ENCODE measurements around the gene DOCK9. TPM values are rescaled to one million over a fixed set of nuclear protein-coding genes. Genes with fewer than 3 reads are reported as not detected.

Gene DOCK9
- polyA plus RNA-seq, 1 of the 3 experiments (the other 2 are of a cell fraction) = 16.6 TPM

GRCh38 chr13:98987275-98987674, 9.4 kb upstream of the DOCK9 start:
- Histone ChIP-seq H3K36me3 (replicated peaks in 1 of 2; ENCODE audit: control insufficient read depth in 1 of 2, insufficient read depth in 2 of 2, low read length in 1 of 2) (no peaks in the 10 kb centered on the region), H3K4me2 (no peak overlapping the region), H3F3A (replicated peaks; ENCODE audit: insufficient read depth) (no peaks in the 10 kb centered on the region), H3K79me2 (ENCODE audit: insufficient read depth) (no peaks in the 10 kb centered on the region), H3K4me3 (ENCODE audit: low read depth in 2 of 2, low read length in 1 of 2) (no peak overlapping the region), H3K9me2 (no peaks in the 10 kb centered on the region), H3K9me3 (no peaks in the 10 kb centered on the region), H4K20me1 (ENCODE audit: insufficient read depth) (no peaks in the 10 kb centered on the region), H2AFZ (ENCODE audit: low read depth) (no peak overlapping the region), H3K27me3 (ENCODE audit: insufficient read depth) (no peaks in the 10 kb centered on the region), H3K27ac (ENCODE audit: low read depth in 2 of 2, low read length in 1 of 2) (no peak overlapping the region), H3K4me1 (ENCODE audit: control insufficient read depth in 1 of 2, insufficient read depth in 2 of 2, low read depth in 1 of 2, low read length in 1 of 2) (peaks cover 0 to 5% of the 10 kb centered on the region in 2 experiments; a peak in 2 of 4 replicates), H3K9ac (no peak overlapping the region)
- TF ChIP-seq NFIC (IDR thresholded peaks at IDR 0.05; ENCODE audit: borderline replicate concordance) = no peak
- TF ChIP-seq RCOR1 (IDR thresholded peaks at IDR 0.05; ENCODE audit: low read length) = no peak
- no peak for TF ChIP-seq IRF3 (IDR thresholded peaks at IDR 0.05; ENCODE audit: low read depth, low read length)
- no peak for TF ChIP-seq NRF1 (IDR thresholded peaks at IDR 0.05; ENCODE audit: low read depth, low read length)
- no peak for TF ChIP-seq CTCF (IDR thresholded peaks at IDR 0.05)
- TF ChIP-seq ELF1 (IDR thresholded peaks at IDR 0.05) = no peak
- no peak for TF ChIP-seq FOSL2 (IDR thresholded peaks at IDR 0.05; ENCODE audit: borderline replicate concordance, low read depth)
- TF ChIP-seq GATA2 (CRISPR knock-in tag; IDR thresholded peaks at IDR 0.05) = no peak
- TF ChIP-seq EZH2phosphoT487 (IDR thresholded peaks at IDR 0.05; ENCODE audit: borderline replicate concordance, low read depth) = no peak
- no peak for TF ChIP-seq TCF12 (IDR thresholded peaks at IDR 0.05)
- no peak for TF ChIP-seq SIN3A (IDR thresholded peaks at IDR 0.05; ENCODE audit: borderline replicate concordance, low read depth, low read length)
- no peak for TF ChIP-seq CHD2 (IDR thresholded peaks at IDR 0.05; ENCODE audit: low read length, partially characterized antibody)
- TF ChIP-seq FOXM1 (IDR thresholded peaks at IDR 0.05; ENCODE audit: low read depth) = no peak
- no peak for TF ChIP-seq RFX5 (IDR thresholded peaks at IDR 0.05; ENCODE audit: low read length)
- TF ChIP-seq SMC3 (IDR thresholded peaks at IDR 0.05; ENCODE audit: low read depth, low read length) = no peak
- POLR2A ChIA-PET = no interaction called here
- DNase-seq = no peak
- 74% methylated on average over 6 of the region's 6 CpGs for WGBS (ENCODE audit: low lambda C conversion rate)
- CTCF ChIA-PET = no interaction called here

GRCh38 chr13:98986226-98986846, 8.5 kb upstream of the DOCK9 start:
- no peaks in the 10 kb centered on the region for H3K9me3 ChIP-seq
- CTCF ChIA-PET = no interaction called here
- H3K4me1 ChIP-seq (ENCODE audit: control insufficient read depth in 1 of 2, insufficient read depth in 2 of 2, low read depth in 1 of 2, low read length in 1 of 2) = peaks cover 0 to 5% of the 10 kb centered on the region in 2 experiments; a peak in 2 of 4 replicates
- POLR2A ChIA-PET = no interaction called here
- no peaks in the 10 kb centered on the region for H4K20me1 ChIP-seq (ENCODE audit: insufficient read depth)
- H3K27me3 ChIP-seq (ENCODE audit: insufficient read depth) = no peaks in the 10 kb centered on the region
- H3F3A ChIP-seq (replicated peaks; ENCODE audit: insufficient read depth) = no peaks in the 10 kb centered on the region
- DNase-seq = no peak
- H3K9ac ChIP-seq = no peak overlapping the region
- H3K9me2 ChIP-seq = no peaks in the 10 kb centered on the region
- H2AFZ ChIP-seq (ENCODE audit: low read depth) = no peak overlapping the region
- 81% methylated on average over 8 of the region's 8 CpGs for WGBS (ENCODE audit: low lambda C conversion rate)
- no peaks in the 10 kb centered on the region for H3K79me2 ChIP-seq (ENCODE audit: insufficient read depth)
- H3K27ac ChIP-seq (ENCODE audit: low read depth in 2 of 2, low read length in 1 of 2) = no peak overlapping the region
- H3K4me3 ChIP-seq (ENCODE audit: low read depth in 2 of 2, low read length in 1 of 2) = no peak overlapping the region
- H3K4me2 ChIP-seq = no peak overlapping the region
- H3K36me3 ChIP-seq (replicated peaks in 1 of 2; ENCODE audit: control insufficient read depth in 1 of 2, insufficient read depth in 2 of 2, low read length in 1 of 2) = no peaks in the 10 kb centered on the region
- TF ChIP-seq RFX5 (IDR thresholded peaks at IDR 0.05; ENCODE audit: low read length) = no peak
- no peak for TF ChIP-seq RAD21 (IDR thresholded peaks at IDR 0.05; ENCODE audit: low read length)
- no peak for TF ChIP-seq GABPA (IDR thresholded peaks at IDR 0.05; ENCODE audit: low read depth)
- no peak for TF ChIP-seq FOXJ3 (CRISPR knock-in tag; IDR thresholded peaks at IDR 0.05)
- TF ChIP-seq SIN3A (IDR thresholded peaks at IDR 0.05; ENCODE audit: borderline replicate concordance, low read depth, low read length) = no peak
- TF ChIP-seq REST (IDR thresholded peaks at IDR 0.05; ENCODE audit: low read depth, low read length) = no peak
- TF ChIP-seq CTCF (IDR thresholded peaks at IDR 0.05) = no peak
- no peak for TF ChIP-seq ELF1 (IDR thresholded peaks at IDR 0.05)

All from SK-N-SH (cell line).